ENCODE results near the gene MTCL1.

The MTCL1 gene

GRCh38 chr18:8834881-8835280 is 129.5 kb downstream of the MTCL1 start:
- no peak for DNase-seq (ENCODE audit: low spot score)
- Histone ChIP-seq H3K27ac (no peak overlapping the region), H3K4me3 (no peak overlapping the region)
- no peak for TF ChIP-seq CTCF (IDR thresholded peaks at IDR 0.05)

GRCh38 chr18:8835521-8835953 is 130.2 kb downstream of the MTCL1 start:
- Histone ChIP-seq H3K27ac (no peak overlapping the region), H3K4me3 (no peak overlapping the region)
- DNase-seq (ENCODE audit: low spot score), result no peak
- TF ChIP-seq CTCF (IDR thresholded peaks at IDR 0.05), result no peak

- no peak for TF ChIP-seq CTCF (IDR thresholded peaks at IDR 0.05)
- Histone ChIP-seq H3K27ac (no peak overlapping the region), H3K4me3 (no peak overlapping the region)
- no peak for DNase-seq (ENCODE audit: low spot score)
Observed at GRCh38 chr18:8839281-8839680, 133.9 kb downstream of the MTCL1 start.

GRCh38 chr18:8841781-8842485 is 136.6 kb downstream of the MTCL1 start:
- TF ChIP-seq CTCF (IDR thresholded peaks at IDR 0.05), result no peak
- no peak overlapping the region for H3K27ac ChIP-seq
- no peak for DNase-seq (ENCODE audit: low spot score)
- H3K4me3 ChIP-seq, result no peak overlapping the region

GRCh38 chr18:8842506-8842905 is 137.2 kb downstream of the MTCL1 start:
- Histone ChIP-seq H3K4me3 (no peak overlapping the region), H3K27ac (no peak overlapping the region)
- no peak for TF ChIP-seq CTCF (IDR thresholded peaks at IDR 0.05)
- DNase-seq (ENCODE audit: low spot score), result no peak

- DNase-seq (ENCODE audit: low spot score), result no peak
- Histone ChIP-seq H3K4me3 (no peak overlapping the region), H3K27ac (no peak overlapping the region)
- TF ChIP-seq CTCF (IDR thresholded peaks at IDR 0.05), result no peak
Observed at GRCh38 chr18:8843005-8843404, 137.6 kb downstream of the MTCL1 start.

GRCh38 chr18:8844721-8845148 is 139.4 kb downstream of the MTCL1 start:
- H3K27ac ChIP-seq, result no peak overlapping the region
- no peak for DNase-seq (ENCODE audit: low spot score)

More at GRCh38 chr18:8844721-8845148, 139.4 kb downstream of the MTCL1 start:
- TF ChIP-seq CTCF (IDR thresholded peaks at IDR 0.05), result no peak
- no peak overlapping the region for H3K4me3 ChIP-seq

Measured in coronary artery (tissue), 2 donors.